Measurements from ENCODE around the gene PPP3CA. TPM values are rescaled to one million over a fixed set of nuclear protein-coding genes. Genes with fewer than 3 reads are reported as not detected.

The PPP3CA gene
- total and polyA plus RNA-seq, 7 donors: 11.8 to 47.7 (median 26.2) TPM

DNA sequence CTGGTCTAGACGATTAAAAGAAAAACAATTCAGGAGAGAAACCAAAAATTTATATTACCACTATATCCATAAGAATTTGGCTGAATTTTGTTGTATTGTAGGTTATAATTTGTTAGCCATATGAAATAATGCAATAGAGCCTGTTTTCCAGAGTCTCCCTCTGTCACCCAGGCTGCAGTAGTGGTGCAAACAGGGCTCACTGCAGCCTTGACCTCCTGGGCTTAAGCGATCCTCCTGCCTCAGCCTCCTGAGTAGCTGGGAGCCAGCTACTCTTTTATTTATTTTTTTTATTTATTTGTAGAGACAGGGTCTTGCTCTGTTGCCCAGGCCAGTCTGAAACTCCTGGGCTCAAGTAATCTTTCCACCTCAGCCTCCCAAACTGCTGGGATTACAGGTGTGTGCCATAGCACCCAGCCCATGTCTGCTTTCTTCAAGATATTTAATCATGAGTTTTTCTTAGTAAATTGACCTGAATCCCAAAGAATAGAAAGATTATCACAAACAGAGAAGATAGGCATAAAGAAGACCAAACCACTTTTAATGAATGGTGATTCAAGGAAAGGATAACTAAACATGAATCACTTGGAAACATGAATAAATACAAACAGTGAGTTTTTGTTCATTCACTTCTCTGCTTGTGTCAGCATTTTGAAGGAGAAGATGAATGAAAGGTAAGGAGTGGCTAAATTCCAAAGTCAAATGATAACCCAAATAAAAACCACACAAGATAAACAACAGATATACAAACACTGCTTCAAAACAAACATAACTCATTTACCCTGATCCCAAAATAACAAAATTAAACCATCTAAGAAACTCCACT lies 82.1 kb downstream of the PPP3CA start:
- Histone ChIP-seq H3K27ac (no peak overlapping the region), H3K4me3 (no peak overlapping the region), H3K36me3 (no peaks in the 10 kb centered on the region), H3K27me3 (no peaks in the 10 kb centered on the region), H3K4me1 (peaks cover 0 to 43% (median 11%) of the 10 kb centered on the region in 4 donors), H3K9me3 (no peaks in the 10 kb centered on the region)
- DNase-seq: no peak
- WGBS, 2 donors: 88 to 92% methylated on average over 2 of the region's 2 CpGs
- intact Hi-C loops (cut with DNase I): no loop called here
- TF ChIP-seq POLR2A (IDR thresholded peaks at IDR 0.05) (no peak), POLR2AphosphoS5 (IDR thresholded peaks at IDR 0.05) (no peak), EP300 (IDR thresholded peaks at IDR 0.05) (no peak)
- TF ChIP-seq, protein P1, sequence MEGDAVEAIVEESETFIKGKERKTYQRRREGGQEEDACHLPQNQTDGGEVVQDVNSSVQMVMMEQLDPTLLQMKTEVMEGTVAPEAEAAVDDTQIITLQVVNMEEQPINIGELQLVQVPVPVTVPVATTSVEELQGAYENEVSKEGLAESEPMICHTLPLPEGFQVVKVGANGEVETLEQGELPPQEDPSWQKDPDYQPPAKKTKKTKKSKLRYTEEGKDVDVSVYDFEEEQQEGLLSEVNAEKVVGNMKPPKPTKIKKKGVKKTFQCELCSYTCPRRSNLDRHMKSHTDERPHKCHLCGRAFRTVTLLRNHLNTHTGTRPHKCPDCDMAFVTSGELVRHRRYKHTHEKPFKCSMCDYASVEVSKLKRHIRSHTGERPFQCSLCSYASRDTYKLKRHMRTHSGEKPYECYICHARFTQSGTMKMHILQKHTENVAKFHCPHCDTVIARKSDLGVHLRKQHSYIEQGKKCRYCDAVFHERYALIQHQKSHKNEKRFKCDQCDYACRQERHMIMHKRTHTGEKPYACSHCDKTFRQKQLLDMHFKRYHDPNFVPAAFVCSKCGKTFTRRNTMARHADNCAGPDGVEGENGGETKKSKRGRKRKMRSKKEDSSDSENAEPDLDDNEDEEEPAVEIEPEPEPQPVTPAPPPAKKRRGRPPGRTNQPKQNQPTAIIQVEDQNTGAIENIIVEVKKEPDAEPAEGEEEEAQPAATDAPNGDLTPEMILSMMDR (IDR thresholded peaks at IDR 0.05): no peak

DNA sequence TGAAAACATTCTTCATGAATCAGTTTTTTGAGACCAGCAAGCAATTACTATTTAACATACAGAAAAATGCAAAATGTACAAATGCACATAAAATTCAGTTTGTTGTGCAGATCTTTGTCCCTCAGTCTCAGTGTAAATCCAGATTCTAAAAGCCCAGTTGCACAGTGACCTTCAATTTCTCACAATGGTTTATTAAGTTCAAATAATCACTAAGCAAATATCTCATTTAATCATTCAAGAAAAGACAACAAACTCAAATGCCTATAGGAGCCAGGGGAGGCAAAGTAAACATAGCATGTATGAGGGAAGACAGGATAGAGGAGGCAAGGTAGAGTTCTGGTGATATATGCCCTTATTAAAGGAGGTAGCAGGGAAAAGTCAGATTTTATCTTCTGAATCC lies 82.8 kb downstream of the PPP3CA start:
- H3K4me3 ChIP-seq: no peak overlapping the region
- no peaks in the 10 kb centered on the region for H3K36me3 ChIP-seq
- TF ChIP-seq, protein P1 (IDR thresholded peaks at IDR 0.05): no peak
- TF ChIP-seq EP300 (IDR thresholded peaks at IDR 0.05) (no peak), POLR2A (IDR thresholded peaks at IDR 0.05) (no peak), POLR2AphosphoS5 (IDR thresholded peaks at IDR 0.05) (no peak)
- H3K27ac ChIP-seq: no peak overlapping the region
- H3K9me3 ChIP-seq: no peaks in the 10 kb centered on the region
- no peak for DNase-seq
- H3K4me1 ChIP-seq: peaks cover 0 to 43% (median 17%) of the 10 kb centered on the region in 4 donors
- H3K27me3 ChIP-seq: no peaks in the 10 kb centered on the region
- intact Hi-C loops (cut with DNase I): no loop called here

DNA sequence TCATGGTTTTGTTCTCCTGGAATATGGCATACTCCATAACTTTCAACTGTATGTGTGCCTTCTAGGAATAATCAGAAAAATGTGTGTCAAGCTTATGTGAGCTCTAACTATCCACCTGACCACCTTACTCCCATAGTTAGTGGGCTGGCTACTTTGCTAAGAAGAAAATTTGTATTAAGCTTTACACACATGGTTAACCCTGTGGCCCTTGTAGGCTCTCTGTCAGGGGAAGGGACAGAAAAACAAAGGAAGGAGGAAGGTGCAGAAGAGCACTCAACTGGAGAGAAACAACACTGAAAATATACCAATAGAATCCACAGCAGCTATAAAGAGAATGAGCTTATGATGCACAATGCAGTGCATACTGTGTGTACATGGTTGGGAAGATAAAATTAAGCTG lies 84.6 kb downstream of the PPP3CA start:
- intact Hi-C loops (cut with DNase I): no loop called here
- no peaks in the 10 kb centered on the region for H3K27me3 ChIP-seq
- no peaks in the 10 kb centered on the region for H3K9me3 ChIP-seq
- no peaks in the 10 kb centered on the region for H3K36me3 ChIP-seq
- H3K4me3 ChIP-seq: no peak overlapping the region
- H3K27ac ChIP-seq: no peak overlapping the region
- DNase-seq: no peak
- TF ChIP-seq, protein P1 (IDR thresholded peaks at IDR 0.05): no peak
- TF ChIP-seq EP300 (IDR thresholded peaks at IDR 0.05): no peak
- no peak for TF ChIP-seq POLR2A (IDR thresholded peaks at IDR 0.05)
- no peak for TF ChIP-seq POLR2AphosphoS5 (IDR thresholded peaks at IDR 0.05)
- peaks cover 0 to 38% (median 15%) of the 10 kb centered on the region in 4 donors for H3K4me1 ChIP-seq

DNA sequence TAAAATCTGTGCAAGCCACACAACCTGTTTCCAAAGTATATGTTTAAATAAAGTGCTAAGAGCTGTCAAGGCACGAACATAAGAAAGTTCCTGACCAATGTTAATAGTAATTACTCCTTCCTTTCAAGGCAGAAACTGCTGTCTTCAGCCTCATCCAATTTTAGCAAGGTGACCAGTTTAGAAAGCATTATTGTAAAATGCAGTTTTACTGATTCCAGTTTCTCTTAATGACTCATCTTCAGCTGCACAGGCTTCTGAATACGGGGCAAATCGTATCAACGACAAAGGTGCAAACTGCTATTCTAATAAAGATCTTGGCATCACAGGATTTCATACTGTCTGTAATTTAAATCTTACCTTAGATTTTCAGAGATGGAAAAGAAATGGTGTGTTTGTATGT lies 87.5 kb downstream of the PPP3CA start:
- H3K27me3 ChIP-seq: no peaks in the 10 kb centered on the region
- no peak overlapping the region for H3K27ac ChIP-seq
- no peaks in the 10 kb centered on the region for H3K9me3 ChIP-seq
- WGBS, 2 donors: 67 to 85% methylated on average over 4 of the region's 4 CpGs
- DNase-seq: no peak
- TF ChIP-seq POLR2A (IDR thresholded peaks at IDR 0.05) (no peak), POLR2AphosphoS5 (IDR thresholded peaks at IDR 0.05) (no peak), EP300 (IDR thresholded peaks at IDR 0.05) (no peak)
- TF ChIP-seq, protein P1 (IDR thresholded peaks at IDR 0.05): no peak
- H3K4me1 ChIP-seq: peaks cover 0 to 46% (median 15%) of the 10 kb centered on the region in 4 donors
- H3K36me3 ChIP-seq: no peaks in the 10 kb centered on the region
- intact Hi-C loops (cut with DNase I): no loop called here
- no peak overlapping the region for H3K4me3 ChIP-seq
